LNCaP clone FGC (cell line): ENCODE measurements around the gene TMA16.

Source experiments
- DNase-seq: peaks from one replicate; pipeline ENCODE4 v3.0.0-alpha.2; 2011; ENCODE audit warnings: low read depth
- H3K4me3 ChIP-seq: 2 replicates; pipeline ENCODE4 v1.5.1; 2011; ENCODE audit warnings: mild to moderate bottlenecking, low read depth, low read length, control low read depth
- CTCF ChIP-seq: IDR thresholded peaks from 2 replicates; pipeline ENCODE4 v1.5.1; 2012; ENCODE audit warnings: mild to moderate bottlenecking; ENCODE audit not compliant: control insufficient read depth, insufficient read depth; ENCODE audit errors: extremely low read depth

Gene TMA16

GRCh38 chr4:163473130-163473529, 21.4 kb upstream of the TMA16 start:
- DNase-seq = no peak
- no peak overlapping the region for H3K4me3 ChIP-seq
- no peak for TF ChIP-seq CTCF

- no peak within 1 kb of the TSS for H3K4me3 ChIP-seq
- no peak for TF ChIP-seq CTCF
- DNase-seq = no peak
These were observed 20.9 kb upstream of the TMA16 start, which contains the start of gene TKTL2 for GRCh38 chr4:163473576-163473975. TSS of gene TKTL2 (minus strand) at chr4:163473754. CDS start at chr4:163473734, 20 bp downstream.

GRCh38 chr4:163474027-163474426, 20.5 kb upstream of the TMA16 start:
- H3K4me3 ChIP-seq = no peak overlapping the region
- TF ChIP-seq CTCF = no peak
- DNase-seq = no peak

- no peak overlapping the region for H3K4me3 ChIP-seq
- no peak for TF ChIP-seq CTCF
These were observed 17.6 kb upstream of the TMA16 start for GRCh38 chr4:163476761-163477438.

GRCh38 chr4:163482190-163482589, 12.3 kb upstream of the TMA16 start:
- H3K4me3 ChIP-seq = no peak overlapping the region
- DNase-seq = no peak
- TF ChIP-seq CTCF = no peak

More at GRCh38 chr4:163476761-163477438, 17.6 kb upstream of the TMA16 start:
- DNase-seq = no peak

GRCh38 chr4:163484906-163485305, 9.6 kb upstream of the TMA16 start:
- peak; percentile 42; the same call in 1 of the 2 replicates for TF ChIP-seq CTCF
- H3K4me3 ChIP-seq = no peak overlapping the region
- DNase-seq = no peak

GRCh38 chr4:163485589-163485988, 8.9 kb upstream of the TMA16 start:
- no peak overlapping the region for H3K4me3 ChIP-seq
- DNase-seq = no peak
- no peak for TF ChIP-seq CTCF
